IPS-18a (cell line): ENCODE measurements around the gene PRR23C.
"Not testable (repeated sequence)": the region's sequence is repeated elsewhere in the genome, so short reads cannot be mapped to it uniquely, and the experiment has no call there.

Experiments used
- H3K27ac ChIP-seq: one replicate; pipeline ENCODE4 v1.5.1; 2013; ENCODE audit warnings: low read length
- H3K27me3 ChIP-seq: one replicate; pipeline ENCODE4 v1.6.1; 2013; ENCODE audit warnings: mild to moderate bottlenecking, low read length; ENCODE audit not compliant: control insufficient read depth, insufficient read depth
- H3K36me3 ChIP-seq: one replicate; pipeline ENCODE4 v1.6.1; 2013; ENCODE audit warnings: low read depth, low read length; ENCODE audit not compliant: control insufficient read depth
- H3K4me1 ChIP-seq: one replicate; pipeline ENCODE4 v1.6.1; 2013; ENCODE audit warnings: low read depth, low read length; ENCODE audit not compliant: control insufficient read depth
- H3K4me3 ChIP-seq: one replicate; pipeline ENCODE4 v1.5.1; 2013; ENCODE audit warnings: low read length
- H3K9ac ChIP-seq: one replicate; pipeline ENCODE4 v1.6.1; 2013; ENCODE audit warnings: mild to moderate bottlenecking, low read length, moderate library complexity
- H3K9me3 ChIP-seq: one replicate; pipeline ENCODE4 v1.6.1; 2013; ENCODE audit warnings: low read depth, low read length; ENCODE audit not compliant: control insufficient read depth

The PRR23C gene

DNA sequence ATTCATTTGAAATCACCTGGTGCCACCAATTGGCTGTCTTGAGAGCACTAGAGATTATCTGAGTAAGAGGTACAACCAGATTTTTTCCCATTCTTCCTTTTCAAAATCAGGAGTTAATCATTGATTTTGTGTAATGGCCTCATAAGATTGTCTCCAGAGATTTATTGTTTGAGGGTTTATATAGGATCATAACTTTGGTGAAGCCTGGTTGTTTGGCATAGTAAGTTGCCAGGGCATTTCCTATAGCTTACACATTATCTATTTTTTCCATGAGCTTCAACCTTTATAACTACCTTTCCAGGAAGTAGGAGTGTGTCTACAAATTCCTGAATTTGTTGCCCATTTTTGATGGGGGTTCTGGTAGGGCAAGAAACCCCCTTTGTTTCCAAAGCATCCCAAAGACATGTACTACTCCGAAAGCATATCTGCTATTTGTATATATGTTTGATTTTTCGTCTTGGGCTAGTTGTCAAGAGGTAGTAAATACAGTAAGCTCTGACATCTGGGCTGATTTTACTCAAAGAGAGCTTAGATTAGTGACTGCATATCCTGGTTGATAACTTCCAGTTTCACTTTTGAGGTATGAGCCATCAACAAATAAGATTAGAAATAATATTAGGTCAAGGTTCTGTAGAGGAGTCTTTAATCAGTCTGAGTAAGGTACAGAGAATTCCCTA is 12.2 kb downstream of the PRR23C start:
- Histone ChIP-seq H3K4me3 (no peak overlapping the region), H3K9ac (no peak overlapping the region), H3K27ac (no peak overlapping the region)

DNA sequence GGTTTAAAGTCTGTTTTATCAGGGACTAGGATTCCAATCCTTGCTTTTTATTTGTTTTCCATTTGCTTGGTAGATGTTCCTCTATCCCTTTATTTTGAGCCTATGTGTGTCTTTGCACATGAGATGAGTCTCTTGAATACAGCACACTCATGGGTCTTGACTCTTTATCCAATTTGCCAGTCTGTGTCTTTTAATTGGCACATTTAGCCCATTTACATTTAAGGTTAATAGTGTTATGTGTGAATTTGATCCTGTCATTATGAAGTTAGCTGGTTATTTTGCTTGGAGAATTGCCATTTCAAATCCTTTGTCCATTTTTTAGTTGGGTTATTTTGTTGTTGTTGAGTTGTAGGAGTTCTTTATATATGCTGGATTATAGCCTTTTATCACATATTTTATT is 14.1 kb downstream of the PRR23C start:
- H3K9me3 ChIP-seq, H3K36me3 ChIP-seq, H3K9ac ChIP-seq, H3K4me1 ChIP-seq, H3K4me3 ChIP-seq, H3K27me3 ChIP-seq, H3K27ac ChIP-seq: not testable (repeated sequence)

More for the DNA sequence above, 12.2 kb downstream of the PRR23C start:
- H3K9me3 ChIP-seq, result peaks cover 6% of the 10 kb centered on the region
- H3K27me3 ChIP-seq, result no peaks in the 10 kb centered on the region
- no peaks in the 10 kb centered on the region for H3K4me1 ChIP-seq
- H3K36me3 ChIP-seq, result no peaks in the 10 kb centered on the region

DNA sequence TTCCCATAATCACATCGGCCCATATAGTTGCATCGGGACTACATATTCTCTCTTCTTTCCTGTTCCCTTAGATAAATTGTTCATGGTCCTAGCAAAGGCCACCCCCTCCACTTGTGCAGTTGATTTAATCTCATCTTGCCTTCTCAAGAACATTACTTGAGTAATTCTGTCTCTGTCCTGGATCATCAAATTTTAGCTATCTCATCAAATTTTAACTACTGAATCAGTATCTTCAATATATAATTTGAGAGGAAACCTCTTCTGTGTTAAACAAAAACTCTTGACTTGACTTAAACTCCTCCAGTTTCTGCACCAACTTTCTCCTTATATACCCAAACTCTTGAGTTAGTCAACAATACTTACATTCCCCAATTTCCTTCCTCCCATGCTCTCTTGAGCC is 19.7 kb downstream of the PRR23C start:
- no peak overlapping the region for H3K9ac ChIP-seq

DNA sequence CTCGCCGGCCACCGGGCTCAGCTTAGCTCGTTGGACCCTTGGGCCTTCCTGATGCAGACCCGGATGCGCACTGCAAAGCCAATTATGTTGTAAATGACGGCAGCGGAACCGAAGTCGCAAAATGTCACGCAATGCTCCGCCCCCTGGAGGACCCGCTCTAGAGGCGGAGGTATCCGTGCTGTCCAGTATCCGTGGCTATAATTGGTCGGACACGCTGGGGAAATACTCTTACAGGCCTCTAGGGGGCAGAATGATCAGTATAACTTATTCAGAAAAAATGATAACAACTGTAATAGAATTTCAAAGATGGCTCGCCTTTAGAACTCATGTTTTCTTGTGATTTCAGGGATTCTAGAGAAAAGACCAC is 23.8 kb downstream of the PRR23C start, which contains the start of gene PRR23B:
Gene PRR23B (minus strand): TSS at position 59 of the 367 bp plus-strand sequence. CDS start 265 bp downstream, outside the sequence.
- no peak within 1 kb of the TSS for H3K27ac ChIP-seq
- H3K9me3 ChIP-seq, result no peaks in the 10 kb centered on the region
- no peak within 1 kb of the TSS for H3K9ac ChIP-seq
- H3K36me3 ChIP-seq, result no peaks in the 10 kb centered on the region
- H3K4me3 ChIP-seq, result no peak within 1 kb of the TSS
- H3K27me3 ChIP-seq, result no peaks in the 10 kb centered on the region
- no peaks in the 10 kb centered on the region for H3K4me1 ChIP-seq

More for the DNA sequence above, 19.7 kb downstream of the PRR23C start:
- Histone ChIP-seq H3K27me3 (no peaks in the 10 kb centered on the region), H3K4me1 (no peaks in the 10 kb centered on the region), H3K4me3 (no peak overlapping the region), H3K27ac (no peak overlapping the region), H3K36me3 (no peaks in the 10 kb centered on the region), H3K9me3 (no peaks in the 10 kb centered on the region)

DNA sequence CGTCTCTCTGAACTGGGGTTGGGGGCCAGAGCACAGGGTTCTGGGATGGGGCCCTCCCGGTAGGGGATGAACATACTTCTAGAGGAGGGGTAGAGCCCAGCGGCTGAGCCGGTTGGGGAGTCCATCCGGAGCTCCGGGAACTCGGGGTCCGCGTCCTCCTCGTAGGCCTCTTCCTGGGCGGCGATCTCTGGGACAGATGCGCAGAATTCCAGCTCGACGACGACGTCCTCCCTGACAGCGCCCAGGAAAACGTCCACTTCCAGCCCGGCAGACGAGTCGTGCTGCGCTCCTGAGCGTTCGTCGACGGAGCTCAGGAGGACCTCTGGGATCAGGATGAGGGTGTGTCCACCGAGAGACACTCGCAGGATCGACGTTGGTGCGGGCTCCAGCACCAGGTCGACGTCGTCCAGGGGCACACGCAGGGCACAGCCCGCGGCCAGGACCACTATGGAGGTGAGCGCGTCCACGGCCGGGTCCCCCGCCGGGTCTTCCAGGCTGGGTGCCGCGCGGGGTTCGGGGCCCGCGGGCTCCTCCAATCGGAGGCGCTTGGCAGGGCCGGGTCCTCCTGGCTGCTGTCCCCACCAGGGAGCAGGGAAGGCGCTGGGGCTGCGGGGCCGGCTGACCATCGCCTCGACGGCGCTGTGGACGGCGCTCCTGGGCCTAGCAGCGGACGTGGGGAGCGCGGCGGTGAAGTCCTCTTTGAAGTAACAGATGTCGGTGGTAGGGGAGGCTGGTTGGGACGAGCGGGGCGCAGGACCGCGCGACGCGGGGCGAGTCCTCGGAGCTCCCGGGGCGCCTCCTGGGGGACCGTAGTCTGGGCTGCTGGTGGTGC is 24.4 kb downstream of the PRR23C start:
- no peak overlapping the region for H3K27ac ChIP-seq
- H3K9ac ChIP-seq, result no peak overlapping the region
- H3K4me1 ChIP-seq, result no peaks in the 10 kb centered on the region
- H3K4me3 ChIP-seq, result no peak overlapping the region
- no peaks in the 10 kb centered on the region for H3K9me3 ChIP-seq
- no peaks in the 10 kb centered on the region for H3K36me3 ChIP-seq
- no peaks in the 10 kb centered on the region for H3K27me3 ChIP-seq

DNA sequence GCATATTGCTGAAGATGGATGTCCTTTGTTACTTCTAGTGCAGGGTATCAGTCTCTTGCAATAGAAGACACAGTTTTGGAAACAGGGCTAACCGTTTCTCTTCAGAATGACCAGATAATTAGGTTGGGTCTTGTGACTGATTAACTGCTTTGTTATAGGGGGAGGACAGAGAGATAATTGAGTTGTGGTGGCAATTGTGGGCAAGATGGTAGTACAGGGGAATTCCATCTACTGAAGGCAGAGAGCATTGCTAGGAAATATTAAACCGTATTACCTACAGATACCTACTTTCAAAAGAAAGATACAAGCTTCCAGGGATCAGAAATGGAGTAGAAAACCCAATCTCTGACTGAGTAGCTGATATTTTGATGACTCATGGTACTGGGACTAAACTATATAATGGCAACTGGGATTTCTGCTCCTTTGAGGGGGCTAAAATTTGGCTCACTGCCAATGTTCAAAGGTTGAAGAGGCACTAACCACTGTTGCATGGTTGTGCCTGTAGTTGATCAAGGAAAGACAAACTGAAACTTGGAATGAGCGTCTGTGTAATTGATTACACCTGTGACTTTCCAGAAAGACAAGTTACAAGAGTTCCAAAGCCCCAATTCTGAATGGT is 28.2 kb downstream of the PRR23C start:
- Histone ChIP-seq H3K27me3 (no peaks in the 10 kb centered on the region), H3K9ac (no peak overlapping the region), H3K27ac (no peak overlapping the region), H3K4me3 (no peak overlapping the region), H3K36me3 (no peaks in the 10 kb centered on the region), H3K4me1 (no peaks in the 10 kb centered on the region), H3K9me3 (no peaks in the 10 kb centered on the region)

DNA sequence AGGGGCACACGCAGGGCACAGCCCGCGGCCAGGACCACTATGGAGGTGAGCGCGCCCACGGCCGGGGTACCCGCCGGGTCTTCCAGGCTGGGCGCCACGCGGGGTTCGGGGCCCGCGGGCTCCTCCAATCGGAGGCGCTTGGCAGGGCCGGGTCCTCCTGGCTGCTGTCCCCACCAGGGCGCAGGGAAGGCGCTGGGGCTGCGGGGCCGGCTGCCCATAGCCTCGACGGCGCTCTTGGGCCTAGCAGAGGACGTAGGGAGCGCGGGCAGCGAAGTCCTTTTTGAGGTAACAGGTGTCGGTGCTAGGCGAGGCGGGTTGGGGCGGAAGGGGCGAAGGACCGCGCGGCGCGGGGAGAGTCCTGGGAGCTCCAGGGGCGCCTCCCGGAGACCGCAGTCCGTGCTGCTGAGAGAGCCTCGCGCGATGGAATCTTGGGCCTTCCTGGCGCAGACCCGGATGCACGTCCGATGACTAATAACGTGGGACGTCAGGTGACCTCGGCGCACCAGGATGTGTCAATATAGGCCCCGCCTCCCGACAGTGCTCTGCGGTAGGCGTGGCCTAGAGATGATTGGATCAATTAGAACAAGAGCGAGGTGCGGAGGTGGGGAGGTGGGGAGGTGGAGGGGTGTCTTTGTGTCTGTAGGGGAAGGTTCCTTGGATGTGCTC is 38.5 kb downstream of the PRR23C start, which contains the start of gene PRR23A:
Gene PRR23A (minus strand): TSS at position 218 of the 666 bp plus-strand sequence. CDS start 0 bp downstream, at position 218.
- Histone ChIP-seq H3K4me3 (no peak within 1 kb of the TSS), H3K9me3 (no peaks in the 10 kb centered on the region), H3K27me3 (no peaks in the 10 kb centered on the region), H3K27ac (no peak within 1 kb of the TSS), H3K36me3 (no peaks in the 10 kb centered on the region), H3K9ac (no peak within 1 kb of the TSS), H3K4me1 (no peaks in the 10 kb centered on the region)

DNA sequence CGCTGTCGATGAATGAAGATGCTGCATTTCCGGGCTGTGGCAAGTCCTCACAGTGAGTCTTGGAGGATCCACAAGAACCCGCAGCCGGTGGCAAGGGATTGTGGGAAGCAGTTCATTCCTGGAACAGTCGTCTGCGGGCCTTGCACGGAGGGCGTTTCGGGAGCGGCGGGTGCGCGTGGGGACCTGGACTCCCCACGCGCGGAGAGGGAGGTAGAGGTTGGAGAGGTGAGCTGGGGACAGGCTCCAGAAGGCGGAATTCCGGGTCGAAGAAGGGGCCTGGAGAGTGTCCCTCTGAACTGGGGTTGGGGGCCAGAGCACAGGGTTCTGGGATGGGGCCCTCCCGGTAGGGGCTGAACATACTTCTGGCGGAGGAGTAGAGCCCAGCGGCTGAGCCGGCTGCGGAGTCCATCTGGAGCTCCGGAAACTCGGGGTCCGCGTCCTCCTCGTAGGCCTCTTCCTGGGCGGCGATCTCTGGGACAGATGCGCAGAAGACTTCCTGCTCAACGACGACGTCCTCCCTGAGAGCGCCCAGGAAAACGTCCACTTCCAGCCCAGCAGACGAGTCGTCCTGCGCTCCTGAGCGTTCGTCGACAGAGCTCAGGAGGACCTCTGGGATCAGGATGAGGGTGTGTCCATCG is 39.2 kb downstream of the PRR23C start:
- no peaks in the 10 kb centered on the region for H3K4me1 ChIP-seq
- no peak overlapping the region for H3K9ac ChIP-seq
- no peaks in the 10 kb centered on the region for H3K36me3 ChIP-seq
- no peak overlapping the region for H3K4me3 ChIP-seq
- no peaks in the 10 kb centered on the region for H3K9me3 ChIP-seq
- no peak overlapping the region for H3K27ac ChIP-seq
- no peaks in the 10 kb centered on the region for H3K27me3 ChIP-seq

DNA sequence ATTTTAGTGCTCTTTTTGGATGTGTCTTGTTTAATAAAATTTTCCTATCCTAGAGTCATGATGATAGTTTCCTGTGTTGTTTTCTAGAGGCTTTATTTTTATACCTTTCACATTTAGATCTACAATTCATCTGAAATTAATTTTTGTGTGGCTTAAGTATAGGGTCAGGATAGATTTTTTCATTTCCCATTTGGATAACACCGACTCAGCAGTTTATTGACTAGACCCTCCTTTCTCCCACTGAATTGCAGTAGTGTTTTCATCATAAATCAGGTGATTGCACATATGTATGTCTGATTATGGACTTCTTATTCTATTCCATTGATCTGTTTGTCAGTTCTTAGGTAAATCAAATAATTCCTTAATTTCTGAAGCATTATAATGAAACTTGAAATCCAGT is 49.0 kb downstream of the PRR23C start:
- H3K4me1 ChIP-seq, result no peaks in the 10 kb centered on the region
- no peaks in the 10 kb centered on the region for H3K36me3 ChIP-seq
- H3K4me3 ChIP-seq, result no peak overlapping the region
- no peak overlapping the region for H3K9ac ChIP-seq
- H3K9me3 ChIP-seq, result no peaks in the 10 kb centered on the region
- H3K27ac ChIP-seq, result no peak overlapping the region
- H3K27me3 ChIP-seq, result no peaks in the 10 kb centered on the region
